Esophagus squamous epithelium (tissue), 4 donors: ENCODE measurements around the gene SIGLEC8.

Experiments used
- CTCF ChIP-seq, 6 experiments: fragments of 450-650 bp in 4 of 6; fragments of 200-600 bp in 2 of 6; sonication (generic) in 2 of 6; IDR thresholded peaks; one replicate each; pipeline ENCODE4 v1.5.1; 2016 to 2019; ENCODE audit warnings: antibody characterized with exemption in 6 of 6, mild to moderate bottlenecking in 4 of 6, moderate library complexity in 4 of 6
- POLR2A ChIP-seq, 4 donors: fragments of 450-650 bp; IDR thresholded peaks; one replicate each; pipeline ENCODE4 v1.6.1; 2017; ENCODE audit warnings: antibody characterized with exemption in 4 of 4, mild to moderate bottlenecking in 4 of 4, moderate library complexity in 3 of 4

DNA sequence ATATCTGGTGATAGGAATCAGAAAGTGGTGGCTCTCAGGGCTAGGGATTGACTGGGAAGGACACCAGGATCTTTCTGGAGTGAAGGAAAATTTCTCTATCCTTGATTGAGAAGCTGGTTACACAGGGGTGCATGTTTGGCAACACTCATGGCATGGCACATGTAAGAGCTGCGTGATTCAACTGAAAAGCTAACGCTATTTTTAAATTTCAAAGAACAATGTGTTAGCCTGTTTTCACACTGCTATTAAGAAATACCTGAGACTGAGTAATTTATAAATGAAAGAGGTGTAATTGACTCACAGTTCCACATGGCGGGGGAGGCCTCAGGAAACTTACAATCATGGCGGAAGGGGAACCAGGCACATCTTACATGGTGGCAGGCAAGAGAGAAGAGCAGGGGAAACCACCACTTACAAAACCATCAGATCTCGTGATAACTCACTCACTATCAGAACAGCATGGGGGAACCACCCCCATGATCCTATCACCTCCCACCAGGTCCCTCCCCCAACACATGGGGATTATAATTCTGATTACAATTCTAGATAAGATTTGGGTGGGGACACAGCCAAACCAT is 7.4 kb downstream of the SIGLEC8 start:
- no peak for TF ChIP-seq CTCF (IDR thresholded peaks at IDR 0.05)
- TF ChIP-seq POLR2A (IDR thresholded peaks at IDR 0.05): no peak
